Renal pelvis (tissue), 4 donors: ENCODE measurements around the gene DGKD. TPM values are rescaled to one million over a fixed set of nuclear protein-coding genes. Genes with fewer than 3 reads are reported as not detected.

ENCODE experiments used
- DNase-seq: peaks from one replicate; pipeline ENCODE4 v3.0.0-alpha.2; 2013
- polyA plus RNA-seq, 3 donors: library from polyadenylated mRNA; unstranded; fragments of 120-200 nt; gene quantifications; one replicate each; pipeline ENCODE4 v1.2.1, GENCODE V29; 2013; ENCODE audit not compliant: insufficient read length in 3 of 3

The DGKD gene
- polyA plus RNA-seq, 3 donors: 23.5 to 37.6 (median 33.5) TPM

GRCh38 chr2:233422649-233423551 is 68.6 kb downstream of the DGKD start:
- no peak for DNase-seq

DNA sequence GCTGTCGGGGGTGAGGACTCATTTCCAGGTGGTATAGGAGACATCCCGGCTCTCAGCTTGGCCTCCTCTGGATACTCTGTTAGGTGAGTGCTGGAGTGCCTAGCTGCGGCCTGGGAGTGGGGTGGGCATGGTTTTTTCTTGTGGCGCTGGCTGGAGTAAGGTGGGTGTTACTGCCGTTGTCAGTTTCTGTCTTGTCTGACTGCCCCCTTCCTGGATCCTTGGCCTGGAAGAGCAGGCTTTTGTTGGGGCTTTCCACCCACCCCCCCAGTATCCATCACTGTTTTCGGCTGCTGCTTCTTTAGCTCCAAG is 69.2 kb downstream of the DGKD start:
- no peak for DNase-seq

DNA sequence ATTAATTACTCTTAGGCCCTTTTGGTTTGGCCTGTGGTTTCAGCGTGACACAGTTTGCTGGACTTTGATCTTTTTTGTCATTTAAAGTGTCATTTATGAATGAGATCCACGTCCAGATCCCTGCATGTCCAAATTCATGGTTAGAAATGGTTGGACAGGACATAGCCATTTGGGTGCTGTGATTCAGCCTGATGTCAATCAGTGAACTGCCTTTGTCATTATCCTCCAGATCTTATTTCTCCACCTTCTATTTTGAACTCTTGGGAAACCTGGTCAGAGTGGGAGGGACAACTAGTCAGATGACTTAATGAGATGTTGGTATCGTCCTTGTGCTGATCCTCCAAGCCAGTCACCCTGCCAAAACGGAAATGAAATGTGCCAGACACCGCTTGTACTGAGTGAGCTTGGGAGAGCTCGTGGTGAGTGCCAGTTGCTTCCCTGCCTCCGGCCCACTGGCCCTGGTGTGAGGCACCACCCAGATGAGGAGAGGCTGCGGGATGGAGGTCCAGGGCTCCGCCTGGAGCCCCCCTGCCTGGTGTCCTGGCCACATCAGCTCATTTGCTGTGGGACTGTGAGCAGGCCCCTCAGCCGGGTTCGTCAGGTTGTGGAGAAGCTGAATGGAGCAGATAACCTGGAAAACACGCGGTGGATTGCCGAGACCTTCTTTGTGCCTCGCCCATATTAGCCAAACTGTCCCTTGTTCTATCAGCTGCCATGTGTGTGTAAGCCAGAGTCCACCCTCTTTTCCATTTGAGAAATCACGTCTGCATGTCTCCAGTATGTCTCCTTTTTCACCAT is 70.1 kb downstream of the DGKD start:
- DNase-seq: no peak

GRCh38 chr2:233426619-233427342 is 72.5 kb downstream of the DGKD start:
- no peak for DNase-seq

GRCh38 chr2:233428008-233428407 is 73.7 kb downstream of the DGKD start:
- no peak for DNase-seq

DNA sequence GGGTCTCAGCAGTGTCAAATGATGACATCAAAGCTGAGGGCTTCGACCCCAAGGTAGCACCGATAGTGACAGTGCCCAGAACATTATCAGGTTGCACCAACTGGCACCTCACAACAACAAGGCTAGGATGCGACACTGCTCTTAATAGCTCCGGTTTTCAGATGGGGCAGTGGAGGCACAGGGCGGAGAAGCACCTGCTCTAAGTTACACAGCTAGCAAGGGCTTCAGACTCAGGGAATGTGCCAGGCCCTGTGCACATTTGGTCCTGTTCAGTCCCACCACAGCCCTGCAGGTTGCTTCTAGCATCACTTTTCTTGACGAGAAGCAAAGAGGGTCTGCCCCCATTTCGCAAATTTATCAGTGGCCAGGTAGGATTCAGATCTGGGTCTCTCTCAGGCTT is 74.1 kb downstream of the DGKD start:
- DNase-seq: no peak

- no peak for DNase-seq
Observed at GRCh38 chr2:233429175-233429897, 75.0 kb downstream of the DGKD start.

DNA sequence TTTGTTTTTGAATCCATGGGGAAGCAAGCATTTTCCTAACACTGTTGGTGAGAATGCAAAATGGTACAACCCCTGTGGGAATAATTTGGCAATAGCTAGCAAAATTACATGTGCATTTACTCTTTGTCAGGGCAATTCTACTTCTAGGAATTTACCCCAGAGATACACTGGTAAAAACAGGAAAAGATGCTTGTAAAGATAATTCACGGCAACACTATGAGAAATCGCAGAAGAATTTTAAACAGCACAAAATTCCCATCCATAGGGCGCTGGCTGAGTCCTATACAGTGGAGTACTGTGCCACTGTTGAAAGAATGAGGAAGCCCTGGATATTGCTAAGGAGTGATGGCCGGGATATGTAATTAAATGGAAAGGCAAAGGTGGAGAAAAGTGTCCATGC is 75.8 kb downstream of the DGKD start:
- no peak for DNase-seq

GRCh38 chr2:233430651-233431050 is 76.4 kb downstream of the DGKD start:
- DNase-seq: no peak

DNA sequence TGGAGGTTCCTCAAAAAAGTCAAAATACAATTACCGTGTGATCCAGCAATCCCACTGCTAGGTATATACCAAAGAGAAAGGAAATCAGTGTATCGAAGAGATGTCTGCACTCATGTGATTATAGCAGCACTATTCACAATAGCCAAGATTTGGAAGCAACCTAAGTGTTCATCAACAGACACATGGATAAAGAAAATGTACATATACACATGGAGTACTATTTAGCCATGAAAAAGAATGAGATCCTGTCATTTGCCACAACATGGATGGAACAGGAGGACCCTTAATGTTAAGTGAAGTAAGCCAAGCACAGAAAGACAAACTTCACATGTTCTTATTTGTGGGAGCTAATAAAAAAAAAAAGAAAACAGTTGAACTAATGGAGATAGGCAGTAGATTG is 78.7 kb downstream of the DGKD start:
- no peak for DNase-seq

- no peak for DNase-seq
Observed at GRCh38 chr2:233433794-233434193, 79.5 kb downstream of the DGKD start.

DNA sequence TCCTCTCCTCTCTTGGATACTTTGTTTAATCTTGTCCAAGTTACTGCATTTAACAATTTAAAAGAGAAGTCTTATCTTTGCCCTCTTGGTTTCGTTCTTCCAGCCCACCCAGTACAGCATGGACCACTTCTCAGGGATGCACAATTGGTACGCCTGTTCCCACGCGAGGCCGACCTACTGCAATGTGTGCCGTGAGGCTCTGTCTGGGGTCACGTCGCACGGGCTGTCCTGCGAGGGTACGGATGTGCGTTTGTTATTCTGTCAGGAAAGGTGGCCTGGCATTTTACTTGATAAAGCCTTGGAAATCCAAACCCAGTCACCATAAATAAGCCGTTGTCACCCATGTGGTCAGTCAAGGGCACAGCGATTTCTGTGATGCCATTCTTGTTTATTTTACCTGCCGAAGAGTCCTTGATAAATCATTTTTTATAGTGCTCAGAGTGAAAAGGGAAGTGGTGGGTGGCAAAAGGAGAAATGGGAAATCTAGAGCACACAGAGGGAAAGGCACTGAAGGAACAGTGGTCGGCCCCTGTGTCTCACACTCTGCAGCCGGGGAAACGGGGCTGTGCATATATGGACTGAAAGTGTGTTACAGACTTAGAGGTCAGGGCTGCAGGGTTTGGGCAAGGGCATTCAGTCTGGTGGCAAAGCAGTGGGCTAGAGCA is 80.5 kb downstream of the DGKD start:
- peak; percentile 41 for DNase-seq

- DNase-seq: no peak
Observed at GRCh38 chr2:233435436-233436190, 81.3 kb downstream of the DGKD start.

- DNase-seq: no peak
Observed at GRCh38 chr2:233436191-233436581, 81.9 kb downstream of the DGKD start.

- DNase-seq: no peak
Observed at GRCh38 chr2:233436691-233437438, 82.6 kb downstream of the DGKD start.

GRCh38 chr2:233437439-233437955 is 83.2 kb downstream of the DGKD start:
- no peak for DNase-seq

DNA sequence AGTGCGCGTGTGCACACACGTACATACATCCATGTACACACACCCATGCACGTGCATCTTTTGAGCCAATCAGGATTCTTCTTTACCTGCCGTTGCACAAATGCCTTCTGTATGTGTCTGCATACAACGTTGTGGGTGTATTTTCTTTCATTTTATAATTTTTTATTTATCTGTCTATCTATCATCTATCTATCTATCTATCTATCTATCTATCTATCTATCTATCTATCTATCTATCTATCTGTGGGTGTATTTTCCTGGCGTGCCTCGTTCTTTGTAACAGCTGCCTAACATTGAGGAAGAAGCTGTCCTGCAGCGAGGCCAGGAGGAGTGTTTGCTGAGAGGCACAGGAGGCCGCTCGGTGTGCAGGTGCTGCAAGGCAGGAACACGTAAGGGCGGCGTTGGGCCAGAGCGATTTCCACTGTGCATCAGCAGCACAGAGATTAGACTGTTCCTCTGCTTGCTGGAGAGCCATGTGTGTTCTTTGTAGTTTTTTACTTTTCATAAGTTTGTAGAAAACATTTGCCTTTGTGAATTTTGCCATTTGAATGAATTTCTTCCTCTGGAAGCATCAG is 84.4 kb downstream of the DGKD start:
- no peak for DNase-seq

DNA sequence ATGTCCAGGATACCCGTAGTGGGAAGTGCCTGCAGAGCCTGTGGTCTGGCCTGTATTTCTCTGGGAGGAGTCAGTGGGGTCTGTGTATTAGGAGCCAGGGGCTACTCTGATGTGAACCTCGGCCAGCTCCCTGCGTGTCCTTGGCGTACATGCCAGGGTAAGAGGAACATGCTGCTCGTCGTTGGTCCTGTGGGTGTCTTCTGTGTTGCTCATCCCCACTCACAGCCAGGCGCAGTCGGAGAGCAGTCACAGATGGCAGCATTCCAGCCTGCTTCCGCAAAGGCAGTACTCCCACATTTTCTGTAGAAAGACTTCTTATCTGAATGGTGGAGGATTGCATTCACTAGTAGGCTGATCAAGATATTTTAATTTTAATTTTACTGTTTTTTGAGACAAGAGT is 84.9 kb downstream of the DGKD start:
- DNase-seq: no peak

DNA sequence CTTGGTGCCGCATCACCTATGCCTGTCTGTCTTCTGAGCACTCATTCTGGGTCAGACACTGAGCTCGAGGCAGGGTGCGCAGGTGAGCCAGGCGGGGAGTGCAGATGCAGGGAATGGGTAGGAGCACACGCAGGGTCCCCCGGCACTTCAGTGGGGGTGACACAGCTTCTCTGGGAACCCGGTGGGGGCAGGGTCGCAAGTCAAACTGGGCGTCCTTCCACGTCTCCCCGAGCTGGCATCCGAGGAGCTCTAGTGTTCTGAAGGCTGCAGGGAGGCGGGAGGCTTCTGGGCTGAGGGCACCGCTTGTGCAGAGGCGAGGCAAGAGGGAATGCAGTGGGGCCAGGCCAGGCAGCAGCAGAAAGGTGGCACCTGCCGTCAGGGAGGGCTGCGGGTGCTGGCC is 86.0 kb downstream of the DGKD start:
- no peak for DNase-seq
